ENCODE measurements around the gene PES1.
A peak's percentile ranks its signal among the peaks of the same experiment; 100 is the strongest.
"Not testable (repeated sequence)": the region's sequence is repeated elsewhere in the genome, so short reads cannot be mapped to it uniquely, and the experiment has no call there.

PES1 gene

GRCh38 chr22:30591588-30592359 is at the start of gene PES1:
Gene PES1 (minus strand): TSS chr22:30591910. CDS start chr22:30591833, 77 bp downstream.
- DNase-seq: peak; percentile 92

DNA sequence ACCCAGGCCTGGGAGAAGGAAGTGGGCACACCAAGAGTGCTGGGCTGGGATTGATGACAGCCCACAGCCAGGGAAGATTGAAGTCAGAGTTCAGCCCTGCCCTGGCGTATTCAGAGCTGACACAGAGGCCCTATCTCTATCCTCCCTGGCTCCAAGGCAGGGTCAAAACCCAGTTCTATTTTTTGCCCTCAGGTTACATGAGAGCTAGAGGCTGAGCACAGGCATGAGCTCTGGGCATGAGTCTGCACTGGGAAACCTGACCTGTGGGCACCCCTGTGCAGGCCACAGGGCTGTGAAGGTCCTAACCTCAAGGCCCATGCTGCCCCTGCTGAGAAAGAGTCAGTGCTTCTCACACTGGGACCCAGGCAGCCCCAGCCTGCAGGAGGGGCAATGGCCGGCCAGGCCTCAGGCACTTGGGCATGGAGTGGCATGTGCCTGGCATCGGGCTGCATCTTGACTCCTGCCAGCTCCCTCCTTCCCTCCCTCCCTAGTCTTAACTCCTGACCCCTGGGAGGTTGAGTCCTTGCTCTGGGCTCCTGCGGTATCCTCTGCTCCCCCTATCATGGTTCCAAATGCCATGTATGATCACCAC is 49.2 kb upstream of the PES1 start:
- no peak for DNase-seq

- no peak for DNase-seq
Measured at GRCh38 chr22:30640361-30640760, 48.7 kb upstream of the PES1 start.

DNA sequence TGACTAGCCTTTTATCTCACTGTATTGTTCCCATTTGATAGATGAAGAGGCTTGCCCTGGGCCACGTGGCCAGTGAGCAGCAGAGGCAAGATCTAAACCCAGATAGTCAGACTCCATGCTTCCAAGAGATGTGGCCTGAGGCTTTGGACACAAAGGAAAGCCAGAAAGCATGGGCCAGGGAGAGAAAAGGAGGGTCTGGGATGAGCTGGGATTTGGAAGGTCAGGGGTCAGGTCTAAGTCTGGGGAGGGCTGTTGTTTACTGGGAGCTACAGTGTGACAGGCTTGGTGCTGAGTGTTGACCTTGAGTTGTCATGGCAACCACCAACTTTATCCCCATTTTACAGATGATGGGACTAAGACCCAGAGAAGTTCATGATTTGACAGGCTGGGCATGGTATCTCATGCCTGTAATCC is 46.0 kb upstream of the PES1 start:
- DNase-seq: no peak

- no peak for DNase-seq
Measured at GRCh38 chr22:30636226-30637077, 44.7 kb upstream of the PES1 start.

- DNase-seq: peak; percentile 90
Measured at GRCh38 chr22:30635273-30636225, 43.8 kb upstream of the PES1 start, which contains the start of gene SLC35E4. Gene SLC35E4 (plus strand): TSS chr22:30635781. CDS start chr22:30636451, 670 bp downstream.

DNA sequence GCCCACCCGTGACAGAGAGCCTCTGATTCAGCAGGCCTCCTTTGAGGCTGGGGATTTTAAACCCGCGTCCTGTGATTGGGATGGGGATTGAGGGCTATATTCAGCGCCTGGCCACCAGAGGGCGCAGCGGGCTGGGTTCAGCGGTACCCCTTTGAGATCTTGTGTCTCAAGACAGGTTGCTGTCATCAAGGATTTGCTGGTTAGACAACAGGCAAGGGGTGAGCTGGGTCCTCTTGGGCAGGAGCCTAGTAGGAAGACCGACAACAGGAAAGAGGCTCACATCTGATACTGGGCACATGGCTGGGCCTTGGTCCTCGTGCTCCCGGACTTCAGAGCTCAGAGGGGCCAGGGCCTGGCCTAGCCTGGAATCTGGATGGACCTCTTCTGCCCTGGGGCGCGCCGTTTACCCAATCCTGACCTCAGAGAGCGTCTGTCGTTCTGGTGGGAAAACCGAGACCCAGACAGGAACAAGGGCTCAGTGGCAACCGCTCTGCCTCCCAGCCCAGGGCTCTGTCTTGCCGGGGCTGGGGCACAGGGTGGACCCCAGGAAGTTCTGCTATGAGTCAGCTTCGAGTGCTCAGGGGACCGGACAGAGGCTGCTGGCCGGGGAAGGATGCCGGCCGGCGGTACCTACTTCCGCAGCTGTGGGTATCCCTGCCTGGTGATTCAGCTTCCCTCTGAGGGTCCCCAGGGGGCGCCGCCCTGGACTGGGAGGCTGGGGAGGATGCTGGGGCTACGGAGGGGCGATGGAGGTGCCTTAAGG is 42.9 kb upstream of the PES1 start:
- DNase-seq: peak; percentile 84

DNA sequence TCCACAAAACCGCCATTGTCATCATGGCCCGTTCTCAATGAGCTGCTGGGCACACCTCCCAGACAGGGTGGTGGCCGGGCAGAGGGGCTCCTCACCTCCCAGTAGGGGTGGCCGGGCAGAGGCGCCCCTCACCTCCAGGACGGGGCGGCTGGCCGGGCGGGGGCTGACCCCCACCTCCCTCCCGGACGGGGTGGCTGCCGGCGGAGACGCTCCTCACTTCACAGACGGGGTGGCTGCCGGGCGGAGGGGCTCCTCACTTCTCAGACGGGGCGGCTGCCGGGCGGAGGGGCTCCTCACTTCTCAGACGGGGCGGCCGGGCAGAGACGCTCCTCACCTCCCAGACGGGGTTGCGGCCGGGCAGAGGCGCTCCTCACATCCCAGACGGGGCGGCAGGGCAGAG is 39.8 kb upstream of the PES1 start:
- not testable (repeated sequence) for DNase-seq

GRCh38 chr22:30628491-30628890 is 36.8 kb upstream of the PES1 start:
- DNase-seq: no peak

- no peak for DNase-seq
Measured at GRCh38 chr22:30627471-30627870, 35.8 kb upstream of the PES1 start.

DNA sequence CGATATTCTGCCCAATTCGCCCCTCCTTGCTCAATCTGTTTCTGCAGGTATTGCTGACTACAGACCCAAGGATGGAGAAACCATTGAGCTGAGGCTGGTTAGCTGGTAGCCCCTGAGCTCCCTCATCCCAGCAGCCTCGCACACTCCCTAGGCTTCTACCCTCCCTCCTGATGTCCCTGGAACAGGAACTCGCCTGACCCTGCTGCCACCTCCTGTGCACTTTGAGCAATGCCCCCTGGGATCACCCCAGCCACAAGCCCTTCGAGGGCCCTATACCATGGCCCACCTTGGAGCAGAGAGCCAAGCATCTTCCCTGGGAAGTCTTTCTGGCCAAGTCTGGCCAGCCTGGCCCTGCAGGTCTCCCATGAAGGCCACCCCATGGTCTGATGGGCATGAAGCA is 34.7 kb upstream of the PES1 start:
- DNase-seq: no peak

- DNase-seq: not testable (repeated sequence)
Measured at GRCh38 chr22:30619909-30620308, 28.2 kb upstream of the PES1 start.

DNA sequence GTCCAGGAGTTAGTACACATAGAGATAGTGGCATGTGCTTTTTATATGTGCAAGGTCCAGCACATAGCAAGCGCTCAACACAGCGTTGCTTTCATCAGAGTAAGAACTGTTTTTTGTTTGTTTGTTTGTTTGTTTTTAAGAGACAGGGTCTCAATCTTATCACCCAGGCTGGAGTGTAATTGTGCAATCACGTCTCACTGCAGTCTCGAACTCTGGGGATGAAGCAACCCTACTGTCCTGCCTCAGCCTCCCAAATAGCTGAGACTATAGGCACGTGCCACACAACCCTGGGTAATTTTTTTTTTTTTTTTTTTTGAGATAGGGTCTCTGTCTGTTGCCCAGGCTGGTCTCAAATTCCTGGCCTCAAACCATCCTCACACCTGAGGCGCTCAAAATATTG is 26.1 kb upstream of the PES1 start:
- DNase-seq: no peak

DNA sequence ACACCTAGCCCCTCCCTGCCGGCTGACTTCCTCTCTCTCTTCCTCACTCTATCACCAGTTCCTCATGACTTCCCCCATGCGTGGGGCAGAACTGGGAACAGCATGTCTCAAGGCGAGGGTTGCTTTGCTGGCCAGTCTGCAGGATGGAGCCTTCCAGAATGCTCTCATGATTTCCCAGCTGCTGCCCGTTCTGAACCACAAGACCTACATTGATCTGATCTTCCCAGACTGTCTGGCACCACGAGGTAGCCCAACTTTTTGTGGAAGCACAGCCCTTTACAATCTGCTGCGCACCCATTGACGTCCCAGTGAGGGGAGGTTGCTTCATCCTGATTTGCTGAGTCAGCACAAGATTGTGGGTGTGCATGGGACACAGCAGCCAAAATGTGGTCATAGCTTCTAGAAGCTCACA is 23.8 kb upstream of the PES1 start:
- DNase-seq: no peak

- DNase-seq: no peak
Measured at GRCh38 chr22:30614879-30615278, 23.2 kb upstream of the PES1 start.

- DNase-seq: no peak
Measured at GRCh38 chr22:30614268-30614667, 22.6 kb upstream of the PES1 start.

DNA sequence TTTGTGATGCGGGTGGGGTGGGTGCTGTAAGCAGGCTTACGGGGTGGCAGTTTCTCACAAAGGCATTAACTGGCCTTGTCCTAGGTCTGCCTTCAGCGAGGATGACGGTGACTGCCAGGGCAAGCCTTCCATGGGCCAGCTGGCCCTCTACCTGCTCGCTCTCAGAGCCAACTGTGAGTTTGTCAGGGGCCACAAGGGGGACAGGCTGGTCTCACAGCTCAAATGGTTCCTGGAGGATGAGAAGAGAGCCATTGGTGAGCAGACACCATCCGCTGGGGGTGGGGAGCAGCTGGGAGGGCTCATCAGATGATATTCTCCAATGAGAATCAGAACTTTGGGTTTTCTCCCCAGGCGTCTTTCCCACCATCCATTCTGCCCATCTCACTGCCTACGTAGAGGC is 21.1 kb upstream of the PES1 start:
- no peak for DNase-seq

GRCh38 chr22:30611197-30611596 is 19.5 kb upstream of the PES1 start:
- no peak for DNase-seq

GRCh38 chr22:30610299-30610698 is 18.6 kb upstream of the PES1 start:
- no peak for DNase-seq

DNA sequence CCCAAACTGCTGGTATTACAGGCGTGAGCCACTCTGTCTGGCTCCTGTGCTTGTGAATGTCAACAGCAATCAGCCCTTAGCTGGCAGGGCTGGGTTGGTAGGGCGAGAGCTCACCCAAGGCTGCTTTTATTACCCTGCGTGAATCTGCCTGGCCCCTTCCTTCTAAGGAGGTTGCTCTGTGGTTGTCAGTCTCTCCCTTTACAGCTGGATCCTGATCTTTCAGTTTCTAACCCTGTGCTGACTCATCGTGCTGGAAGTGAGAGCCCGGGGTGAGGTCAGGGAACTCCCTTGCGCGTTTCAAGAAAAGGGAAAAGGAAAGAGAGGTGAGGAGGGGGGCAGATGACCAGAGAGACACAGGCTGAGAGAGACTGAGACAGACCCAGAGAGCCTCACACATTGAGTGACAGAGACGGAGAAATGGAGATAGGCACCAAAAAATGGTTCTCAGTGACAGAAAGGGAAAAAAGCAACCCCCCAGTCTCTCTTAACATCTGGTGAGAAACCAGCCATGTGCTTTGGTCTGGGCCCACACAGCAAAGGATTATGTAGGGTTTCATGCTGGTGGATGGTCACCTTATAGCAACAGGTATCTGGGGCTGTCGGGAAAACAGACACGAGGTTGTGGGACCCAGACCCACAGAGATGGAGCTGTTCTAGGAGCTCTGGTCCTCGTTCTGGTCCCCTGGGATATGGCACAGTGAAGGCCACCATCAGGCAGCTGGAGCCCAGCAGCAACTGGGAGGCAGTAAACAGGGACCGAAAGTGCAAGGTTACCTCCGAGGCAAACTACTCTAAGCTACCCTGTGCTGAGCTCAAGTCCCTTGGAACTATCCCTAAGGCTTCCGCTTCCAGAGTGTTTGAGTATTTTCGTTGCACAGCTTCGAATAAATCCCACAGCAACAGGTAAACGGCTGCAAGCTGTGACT is 17.8 kb upstream of the PES1 start:
- DNase-seq: no peak

All from stimulated activated naive CD4-positive, alpha-beta T cell treated with Interleukin-2 at 50 U/mL for 16 hours (primary cell).